GM12892 (cell line): Measurements from ENCODE around the gene FOXA2.

Experiments
- POLR2A ChIP-seq: IDR thresholded peaks from 2 replicates; pipeline ENCODE4 v1.6.1; 2011; ENCODE audit warnings: low read depth, low read length, control low read depth
- POLR2AphosphoS5 ChIP-seq: IDR thresholded peaks from 2 replicates; pipeline ENCODE4 v1.6.1; 2011; ENCODE audit warnings: low read depth, low read length, control low read depth
- TAF1 ChIP-seq: IDR thresholded peaks from 2 replicates; pipeline ENCODE4 v1.6.1; 2011; ENCODE audit warnings: low read depth, mild to moderate bottlenecking, control low read depth, low read length, borderline replicate concordance

- TF ChIP-seq TAF1: no peak
- no peak for TF ChIP-seq POLR2A
- TF ChIP-seq POLR2AphosphoS5: no peak
Observed at GRCh38 chr20:22620342-22620741, 36.0 kb upstream of the FOXA2 start.
